NCI-H1105 treated with DMSO at 0.1 percent for 48 hours (cell line): ENCODE results near the gene LOC101059915.

Source experiments
- DNase-seq: peaks from one replicate; lab custom pipeline; 2025; lab: John Stamatoyannopoulos, UW

LOC101059915 gene

DNA sequence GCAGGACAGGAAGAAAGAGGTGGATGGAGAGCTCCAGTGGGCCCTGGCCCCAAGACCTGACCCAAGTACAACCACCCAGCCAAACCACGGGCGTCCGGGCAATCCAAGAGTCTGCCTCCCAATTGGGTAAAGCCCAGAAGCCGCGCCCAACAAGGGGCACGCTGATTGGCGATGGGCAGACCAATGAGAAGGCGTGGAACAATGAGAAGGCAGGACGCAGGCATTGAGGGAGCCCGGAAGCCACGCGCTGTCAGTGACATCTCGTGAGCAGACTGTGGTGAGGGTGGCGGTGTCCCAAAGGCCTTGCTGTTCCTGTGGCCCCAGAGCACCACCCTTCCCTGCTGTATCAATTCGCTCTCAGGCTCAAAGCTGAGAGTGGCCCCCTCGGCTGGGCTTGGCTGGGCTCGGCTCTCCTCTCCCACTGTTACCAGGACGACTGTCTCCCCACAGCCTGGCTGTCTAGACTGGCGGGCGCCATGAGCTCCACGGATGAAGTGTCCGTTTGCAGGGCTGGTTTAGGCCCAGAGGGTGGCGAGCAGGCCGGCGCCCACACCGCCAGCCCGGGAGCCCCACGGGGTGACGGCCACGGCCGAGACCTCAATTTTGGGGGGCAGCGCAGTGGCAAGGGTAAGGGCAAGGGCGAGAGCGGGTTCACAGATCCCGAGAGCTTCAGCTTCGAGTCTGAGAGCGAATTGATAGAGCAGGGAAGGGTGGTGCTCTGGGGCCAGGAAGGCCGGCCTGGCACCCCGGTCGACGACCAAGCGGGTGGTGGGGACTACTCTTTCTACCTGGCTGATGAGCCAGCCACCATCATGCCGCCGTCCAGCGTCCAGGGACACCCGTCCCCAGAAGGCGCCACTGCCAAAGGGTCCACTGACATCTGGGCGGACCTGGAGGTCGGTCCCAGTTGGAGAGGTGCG is at the start of gene LOC101059915:
TSS of gene LOC101059915 (plus strand) at position 219 of the 920 bp plus-strand sequence.
- DNase-seq = no peak

DNA sequence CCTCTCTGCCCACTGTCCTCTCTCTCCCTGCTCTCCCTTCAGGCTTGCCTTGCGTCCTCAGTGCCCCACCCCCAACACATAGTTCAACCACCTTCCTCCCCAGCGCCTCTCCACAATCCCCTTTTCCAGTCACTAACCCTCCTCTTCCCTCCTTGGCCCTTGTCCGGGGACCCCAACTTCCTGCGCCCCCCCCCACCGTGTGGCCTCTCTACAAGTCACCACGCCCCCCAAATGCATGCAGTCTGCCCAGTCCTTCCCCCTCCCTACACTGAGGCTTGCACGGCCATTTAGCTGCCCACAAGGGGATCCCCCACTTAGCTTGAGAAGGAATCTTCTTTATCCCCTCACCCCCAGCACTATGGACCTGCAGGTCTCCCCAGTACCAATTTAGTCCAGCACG is 49.6 kb upstream of the LOC101059915 start:
- DNase-seq = no peak

DNA sequence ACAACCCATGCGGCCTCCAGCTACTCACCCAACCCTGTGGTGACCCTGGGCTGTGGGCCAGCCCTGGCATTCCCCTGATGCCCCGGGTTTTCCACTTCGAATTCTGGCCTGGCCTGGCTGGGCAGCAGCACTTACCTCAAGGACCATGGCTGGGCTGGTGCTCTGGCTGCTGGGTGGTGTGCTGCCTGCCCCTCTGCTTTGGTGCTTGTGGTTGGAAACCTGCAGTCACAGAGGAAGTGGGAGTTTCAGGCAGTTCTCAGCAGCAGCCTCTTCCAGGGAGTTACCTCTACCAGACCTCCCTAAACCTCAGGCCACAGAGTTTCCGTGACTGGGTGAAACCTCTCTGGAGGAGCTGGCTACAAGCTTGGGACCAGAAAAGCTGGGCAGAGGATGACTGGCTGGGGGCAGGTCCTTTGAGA is 49.0 kb upstream of the LOC101059915 start, which contains the start of gene CXCR3:
TSS of gene CXCR3 (minus strand) at position 209 of the 419 bp plus-strand sequence. CDS start at position 147, 62 bp downstream.
- no peak for DNase-seq

DNA sequence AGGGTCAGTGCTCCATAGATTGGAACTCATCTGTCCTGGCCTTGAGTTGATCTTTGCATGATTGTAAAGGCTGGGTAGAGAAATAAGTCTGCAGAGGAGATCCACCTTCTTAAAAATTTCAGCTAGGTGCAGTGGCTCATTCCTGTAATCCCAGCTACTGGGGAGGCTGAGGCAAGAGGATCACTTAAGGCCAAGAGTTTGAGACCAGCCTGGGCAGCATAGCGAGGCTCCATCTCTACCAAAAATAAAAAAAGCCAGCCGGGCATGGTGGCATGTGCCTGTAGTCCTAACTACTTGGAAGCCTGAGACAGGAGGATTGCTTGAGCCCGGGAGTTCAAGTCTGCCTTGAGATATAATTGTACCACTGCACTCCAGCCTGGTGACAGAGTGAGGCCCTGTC is 48.6 kb upstream of the LOC101059915 start:
- DNase-seq = no peak

DNA sequence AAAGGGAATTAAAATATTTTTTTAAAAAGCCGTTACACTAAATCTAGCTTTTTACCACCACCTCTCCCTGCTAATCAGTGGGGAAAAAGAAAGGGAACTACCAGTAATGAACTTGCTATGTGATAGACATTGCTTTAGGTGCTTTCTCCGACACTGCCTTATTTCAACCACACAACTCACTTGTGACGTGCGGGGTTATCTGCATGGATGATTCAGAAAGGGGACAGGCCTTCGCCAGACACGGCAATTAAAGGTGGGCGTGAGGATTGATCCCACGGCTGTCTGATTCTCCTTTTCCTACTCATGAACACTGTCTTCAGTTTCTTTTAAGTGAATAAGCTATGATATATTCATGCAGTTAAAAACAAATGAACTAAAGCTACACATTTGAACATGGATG is 48.2 kb upstream of the LOC101059915 start:
- no peak for DNase-seq

DNA sequence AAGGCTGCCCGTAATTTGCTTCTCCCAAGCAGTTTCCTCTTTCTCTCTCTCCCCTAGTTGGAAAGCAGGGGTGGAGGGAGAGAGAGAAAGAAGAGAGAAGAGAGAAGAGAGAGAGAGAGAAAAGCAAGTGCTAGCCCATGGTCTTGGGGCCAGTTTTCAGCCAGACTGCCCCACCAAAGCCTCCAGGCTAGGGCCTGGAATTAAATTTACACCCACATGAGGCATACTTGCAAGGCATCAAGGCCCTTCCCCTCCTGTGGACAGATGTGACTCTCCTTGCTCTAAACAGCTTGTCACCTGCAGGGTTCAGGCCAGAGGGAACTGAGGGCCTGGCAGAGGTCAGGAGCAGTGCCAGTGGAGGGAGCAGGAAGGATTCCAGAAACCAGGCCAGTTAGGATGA is 47.4 kb upstream of the LOC101059915 start:
- no peak for DNase-seq

DNA sequence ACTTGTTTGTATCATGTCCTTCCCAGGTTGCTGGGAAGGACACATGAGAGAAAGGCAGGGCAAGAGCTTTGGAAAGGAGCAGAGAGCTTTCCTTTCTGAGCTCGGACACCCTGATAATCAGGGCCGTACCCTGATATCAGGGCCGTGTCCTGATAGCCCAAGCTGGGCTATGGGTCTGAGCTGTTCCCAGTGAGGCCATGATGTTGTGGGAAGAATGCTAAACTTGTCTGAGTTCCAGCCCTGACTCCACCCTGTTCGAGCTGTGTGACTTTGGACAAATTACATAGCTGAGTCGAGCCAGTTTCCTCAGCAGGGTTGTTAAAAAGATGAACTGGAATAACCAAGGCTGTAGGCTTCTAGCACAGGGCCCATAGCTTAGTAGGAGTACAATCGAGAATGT is 45.7 kb upstream of the LOC101059915 start:
- no peak for DNase-seq

DNA sequence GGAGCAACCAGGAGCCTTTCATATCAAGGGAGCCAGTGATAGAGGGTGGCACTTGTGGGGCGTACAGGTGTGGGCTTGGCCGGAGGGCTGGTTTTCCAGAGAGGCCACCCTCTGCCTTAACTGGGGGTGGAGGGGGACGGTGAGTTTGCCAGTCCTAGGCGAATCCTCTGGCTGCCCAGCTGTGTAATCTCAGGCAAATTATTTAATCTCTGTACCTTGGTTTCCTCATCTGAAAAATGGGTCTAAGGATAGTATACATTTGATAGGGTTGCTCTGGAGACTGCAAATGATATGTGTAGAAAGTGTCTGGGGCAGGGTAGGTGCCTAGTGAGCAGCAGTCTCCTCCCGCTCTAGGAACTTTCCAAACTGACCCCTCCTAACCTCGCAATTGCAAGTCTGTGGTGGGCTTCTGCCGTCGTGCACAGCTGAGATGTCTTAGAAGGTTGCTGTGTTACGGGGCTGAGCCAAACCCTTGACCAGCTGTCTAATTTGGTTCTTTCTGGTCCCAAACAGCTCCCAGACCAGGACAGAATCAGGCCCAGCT is 45.2 kb upstream of the LOC101059915 start:
- DNase-seq = no peak

DNA sequence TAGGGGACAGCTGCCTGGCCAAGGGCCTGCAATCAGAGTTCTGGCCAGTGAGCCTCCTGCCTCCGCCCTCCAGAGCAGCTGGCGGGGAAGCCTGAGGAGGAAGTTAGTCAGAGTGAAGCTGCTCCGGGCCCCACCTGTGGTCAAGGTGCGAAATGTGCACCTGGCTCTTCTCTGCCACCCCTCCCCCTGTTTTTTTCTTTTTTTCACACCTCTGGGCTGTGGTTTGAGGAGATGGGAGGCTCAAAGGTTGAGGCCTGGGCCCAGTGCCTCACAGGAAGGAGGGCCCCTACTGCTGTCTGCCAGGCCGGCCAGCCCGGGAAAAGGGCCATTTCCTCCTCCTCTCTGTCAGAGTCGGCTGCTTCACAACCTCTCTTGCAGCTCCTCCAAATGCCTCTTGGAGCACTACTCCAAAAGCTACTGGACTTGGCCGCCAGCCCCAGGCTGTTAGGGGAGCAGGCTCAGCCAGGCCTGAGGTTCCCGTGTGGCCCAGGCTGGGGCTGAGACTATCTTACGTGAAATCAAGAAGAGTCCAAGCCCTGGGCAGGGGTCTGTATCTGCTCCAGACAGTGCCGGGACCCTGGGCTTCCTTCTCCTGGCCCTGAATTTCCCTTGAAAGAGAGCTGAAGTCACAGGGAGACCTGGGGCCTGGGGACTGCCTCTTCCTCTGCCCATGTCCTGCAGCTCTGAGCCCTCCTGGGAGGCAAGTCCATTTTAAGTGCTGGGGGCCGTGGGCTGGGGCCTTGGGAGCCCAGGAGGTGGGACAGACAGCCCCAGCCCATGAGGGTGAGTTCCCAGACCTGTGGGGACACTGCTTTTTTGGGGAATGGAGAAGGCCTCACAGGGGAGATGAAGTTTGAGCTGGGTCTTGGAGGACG is 44.5 kb upstream of the LOC101059915 start:
- DNase-seq = no peak

DNA sequence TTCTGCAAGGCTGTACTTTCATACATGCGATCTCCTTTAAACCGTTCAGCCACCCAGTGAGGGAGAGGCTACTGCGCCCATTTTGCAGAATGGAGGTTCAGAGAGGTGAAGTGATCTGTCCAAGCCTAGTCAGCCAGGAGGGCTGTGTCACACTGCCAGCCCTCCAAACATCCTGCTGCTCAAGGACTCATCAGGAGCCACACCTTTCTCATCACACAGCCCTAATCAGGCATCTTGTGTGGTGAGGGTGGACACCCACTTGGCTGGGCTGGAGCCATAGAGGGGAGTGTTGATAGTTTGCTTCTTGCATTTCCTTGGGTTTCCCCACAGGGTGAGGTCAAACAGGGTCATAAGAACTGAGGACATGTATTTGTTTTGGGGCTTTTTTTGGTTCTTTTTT is 43.6 kb upstream of the LOC101059915 start:
- no peak for DNase-seq

DNA sequence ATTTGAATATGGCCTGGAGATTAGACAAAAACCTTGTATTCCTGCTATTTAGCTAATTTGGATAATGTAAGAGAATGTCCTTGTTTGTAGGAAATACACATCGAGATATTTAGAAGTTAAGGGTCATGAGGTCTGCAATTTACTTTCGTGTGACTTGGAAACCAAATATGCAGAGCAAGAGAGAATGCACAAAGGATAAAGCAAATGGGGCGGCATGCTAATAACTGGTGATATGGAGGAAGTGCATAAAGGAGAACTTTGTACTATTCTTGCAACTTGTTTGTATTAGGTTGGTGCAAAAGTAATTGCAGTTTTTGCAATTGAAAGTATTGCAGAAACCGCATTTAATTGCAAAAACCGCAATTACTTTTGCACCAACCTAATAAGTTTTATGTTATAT is 41.9 kb upstream of the LOC101059915 start:
- no peak for DNase-seq

DNA sequence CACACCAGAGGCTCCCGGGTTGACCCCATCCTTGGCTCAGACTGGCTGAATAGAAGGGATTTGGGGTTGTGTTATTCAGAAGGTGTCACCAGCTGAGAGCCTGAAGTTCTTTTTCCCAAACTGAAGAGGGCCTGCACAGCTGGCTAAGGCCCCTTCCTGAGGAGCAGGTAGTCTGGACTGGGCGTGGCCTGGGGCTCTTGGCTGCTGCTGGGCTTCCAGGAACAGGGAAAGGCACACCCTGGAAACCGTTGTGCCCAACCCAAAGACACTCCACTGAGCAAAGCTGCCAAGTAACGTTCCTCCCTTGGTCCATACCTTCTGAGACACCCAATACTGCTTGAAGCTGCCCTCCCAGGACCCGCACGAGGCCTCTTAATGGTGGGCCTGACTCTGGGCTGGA is 40.8 kb upstream of the LOC101059915 start:
- no peak for DNase-seq

DNA sequence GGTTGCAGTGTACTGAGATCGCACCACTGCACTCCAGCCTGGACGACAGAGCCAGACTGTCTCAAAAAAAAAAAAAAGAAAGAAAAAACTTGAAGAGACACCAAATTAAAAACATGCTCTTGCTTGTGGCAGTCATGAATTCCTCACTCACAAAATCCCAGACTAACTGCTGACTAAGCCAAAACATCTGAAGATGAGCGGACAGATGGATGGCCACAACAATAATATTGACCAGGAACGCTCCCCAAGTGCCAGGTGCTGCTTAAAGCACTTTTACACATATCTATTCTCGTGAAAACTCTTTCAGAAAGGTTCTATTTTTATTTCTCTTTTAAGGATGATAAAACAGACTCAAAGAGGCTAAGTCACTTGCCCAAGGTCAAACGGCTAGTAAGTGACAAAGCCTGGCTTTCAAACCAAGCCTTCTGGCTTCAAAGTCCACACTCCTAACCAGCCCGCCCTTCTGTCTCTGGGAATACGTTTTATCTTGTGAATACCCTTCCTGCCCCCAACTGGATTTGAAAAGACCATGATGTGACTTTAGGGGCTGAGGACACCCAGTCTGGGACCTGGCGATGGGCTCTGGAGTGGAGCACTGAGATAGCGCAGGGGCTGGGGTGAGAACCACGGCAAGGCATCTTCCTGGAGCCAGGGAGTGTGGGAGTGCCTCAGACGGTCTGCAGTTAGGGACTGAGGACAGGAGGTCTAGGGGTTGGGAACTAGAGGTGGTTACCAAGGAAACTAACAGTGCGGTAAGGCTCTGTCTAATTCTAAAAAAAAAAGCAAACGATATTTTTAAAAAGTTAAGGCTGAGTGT is 39.5 kb upstream of the LOC101059915 start:
- DNase-seq = no peak

DNA sequence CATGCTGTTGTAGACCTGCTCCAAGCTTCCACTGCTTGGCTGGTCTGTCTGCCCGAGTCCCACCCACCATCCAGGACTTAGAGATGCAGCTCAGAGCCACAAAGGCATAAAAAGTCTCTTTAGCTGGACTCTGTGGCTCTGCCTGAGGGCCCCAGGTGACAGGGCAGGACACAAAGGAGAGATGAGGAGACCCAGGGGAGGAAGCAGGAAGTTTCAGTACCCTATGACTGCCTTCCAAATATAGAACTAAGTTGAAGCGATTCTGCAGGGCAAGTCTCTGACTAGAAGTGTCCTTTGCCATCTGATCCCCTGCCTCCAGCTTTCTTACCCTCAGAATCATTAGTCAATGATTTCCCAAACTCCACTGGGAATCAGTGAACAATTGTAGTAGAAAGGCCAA is 37.9 kb upstream of the LOC101059915 start:
- DNase-seq = no peak

DNA sequence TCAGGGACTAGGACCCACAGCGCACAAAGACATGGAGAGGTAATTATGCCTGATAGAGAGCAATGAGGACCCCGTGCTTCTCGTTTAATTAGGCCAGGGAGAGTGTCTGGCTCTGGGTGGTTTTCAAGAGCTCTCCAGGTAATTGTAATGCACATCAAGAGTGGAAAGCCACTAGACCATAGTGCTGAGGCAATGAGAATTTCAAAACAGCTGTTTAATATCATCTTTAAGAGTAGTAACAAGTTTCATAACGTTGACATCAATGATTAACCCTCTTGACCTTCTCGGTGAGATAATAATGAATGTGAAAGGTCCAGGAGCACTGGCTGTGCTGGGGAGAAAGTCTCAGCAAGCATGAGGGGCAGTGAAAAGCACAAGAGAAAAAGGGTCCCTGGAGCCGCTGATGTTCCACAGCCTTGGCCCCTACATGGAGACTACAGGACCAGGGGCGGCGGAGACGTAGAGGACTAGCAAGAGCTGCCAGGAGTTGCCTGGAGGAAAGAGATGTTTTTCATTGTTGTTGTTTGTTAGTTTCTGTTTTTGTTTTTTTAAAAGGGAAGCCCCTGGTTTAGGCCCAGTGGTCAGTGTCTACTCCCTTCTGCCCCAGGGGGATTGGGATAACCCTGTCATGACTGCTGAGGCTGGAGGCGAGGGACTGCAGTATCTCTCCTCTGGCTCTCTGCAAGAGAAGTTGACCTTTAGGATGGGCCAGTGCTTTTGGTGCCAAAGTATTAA is 34.3 kb upstream of the LOC101059915 start:
- peak; percentile 85 for DNase-seq

DNA sequence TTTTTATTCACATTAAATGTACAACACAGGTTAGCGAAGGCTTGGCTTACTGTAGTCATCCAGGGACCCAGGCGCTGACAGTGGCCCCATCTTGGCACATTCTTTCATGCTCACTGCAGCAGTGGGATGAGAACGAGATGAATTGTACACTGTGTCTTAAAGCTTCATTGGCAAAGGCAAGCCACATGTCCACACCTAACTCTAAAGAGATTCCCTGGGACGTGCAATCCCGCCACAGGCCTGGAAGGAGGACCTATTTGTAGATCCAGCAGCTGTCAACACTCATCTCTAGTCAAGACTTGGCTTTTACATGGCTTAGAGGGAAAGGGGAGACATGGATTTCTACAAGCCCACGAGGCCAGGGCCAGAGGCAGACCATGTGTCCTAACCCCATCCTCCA is 33.0 kb upstream of the LOC101059915 start:
- DNase-seq = no peak

DNA sequence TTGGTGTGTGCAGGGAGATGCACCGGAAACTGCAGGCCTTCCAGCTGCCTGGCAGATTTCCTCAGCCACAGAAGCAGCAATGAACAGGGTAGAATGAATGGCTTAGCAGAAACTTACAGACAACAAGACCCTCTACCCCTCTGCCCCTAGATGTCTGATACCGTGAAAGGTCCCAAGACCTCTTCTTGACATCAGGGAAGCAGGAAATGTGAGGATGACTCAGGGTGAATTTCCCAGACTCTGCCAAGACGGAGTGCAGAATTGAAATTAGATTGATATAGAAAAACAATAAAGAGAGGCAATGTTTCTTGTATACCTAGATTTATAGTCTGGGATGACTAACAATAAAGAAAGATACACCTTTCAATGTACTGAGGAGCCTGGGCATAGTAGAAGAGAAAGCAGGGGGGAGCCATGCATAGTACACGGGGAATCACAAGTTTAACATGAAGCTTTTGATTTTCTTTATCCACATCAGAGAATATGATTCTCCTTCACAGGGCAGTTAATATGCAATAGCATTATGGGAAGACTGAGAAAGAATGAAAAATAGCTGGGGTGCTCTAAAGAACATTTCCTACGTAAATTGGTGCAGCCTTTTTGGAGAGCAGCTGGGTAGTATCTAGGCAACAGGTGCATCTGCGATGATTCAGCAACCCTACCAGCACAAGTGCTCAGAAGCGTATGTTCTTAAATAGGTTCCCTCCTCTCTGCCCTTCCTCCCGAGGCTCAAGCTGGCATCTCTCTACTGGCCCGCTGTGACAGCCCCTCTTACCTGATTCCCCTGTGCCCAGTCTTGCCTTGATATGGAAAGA is 30.7 kb upstream of the LOC101059915 start:
- DNase-seq = peak; percentile 24

DNA sequence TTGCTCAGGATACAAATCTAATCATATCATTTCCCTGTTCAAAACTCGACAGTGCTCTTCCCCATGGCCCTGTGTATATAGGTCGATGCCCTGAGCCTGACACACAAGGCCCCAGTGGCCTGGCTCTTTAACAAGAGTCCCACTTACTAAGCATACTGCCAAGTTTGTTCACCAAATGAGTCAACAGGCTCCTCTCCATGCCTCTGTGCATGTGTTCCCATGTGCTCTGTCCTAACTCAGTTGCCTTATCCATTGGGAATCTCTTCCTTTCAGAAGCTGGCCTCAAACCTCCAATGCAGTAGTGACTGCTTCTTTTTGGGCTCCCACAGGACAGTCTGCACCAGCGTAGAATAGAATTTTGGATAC is 30.1 kb upstream of the LOC101059915 start:
- no peak for DNase-seq

DNA sequence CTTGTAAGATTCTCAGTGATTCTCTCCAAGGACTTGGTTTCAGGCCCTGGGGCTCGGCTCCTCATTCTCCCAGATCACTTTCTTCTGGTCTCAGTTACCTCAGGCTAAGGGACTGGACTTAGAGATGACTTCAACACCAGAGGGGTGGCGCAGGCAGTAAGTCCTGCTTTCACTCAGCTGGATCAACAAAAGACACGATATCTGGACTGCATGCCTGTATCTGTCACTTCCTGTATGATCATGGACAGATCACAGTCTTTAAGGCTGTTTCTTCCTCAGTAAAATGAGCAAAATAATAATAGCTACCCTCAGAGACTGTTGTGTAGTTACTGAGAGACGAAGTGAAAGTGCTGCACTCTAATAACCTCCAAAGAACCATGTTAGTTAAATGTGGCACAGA is 29.5 kb upstream of the LOC101059915 start:
- no peak for DNase-seq

DNA sequence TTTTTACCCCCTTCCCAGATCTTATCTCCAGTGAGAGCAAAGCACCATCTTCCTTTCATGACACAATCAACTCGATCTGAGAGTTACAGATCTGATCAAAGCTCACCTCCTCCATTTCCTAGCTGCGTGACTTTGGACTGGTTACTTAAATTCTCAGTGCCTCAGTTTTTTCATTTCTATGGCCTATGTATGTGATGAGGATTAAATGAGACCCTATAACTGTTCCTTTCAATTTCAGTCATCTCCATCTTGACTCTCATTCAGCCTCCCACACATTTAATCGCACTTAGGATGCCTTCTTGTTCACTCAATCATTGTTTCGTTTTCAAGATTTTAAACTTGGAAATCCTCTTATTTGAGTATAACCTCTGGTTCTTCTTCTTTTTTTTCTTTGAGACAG is 28.9 kb upstream of the LOC101059915 start:
- DNase-seq = no peak
